HG02852 (cell line): Measurements from ENCODE around the gene DNAJC13.

ENCODE experiments used
- ATAC-seq: cut with Tn5 transposase; IDR thresholded peaks from one replicate; pipeline ENCODE4 v1.9.1; 2021; ENCODE audit warnings: mild to moderate bottlenecking, moderate library complexity; ENCODE audit not compliant: unreplicated experiment

DNAJC13 gene

GRCh38 chr3:132570016-132570415 lies 152.7 kb downstream of the DNAJC13 start:
- ATAC-seq, result no peak

- ATAC-seq, result no peak
Measured at GRCh38 chr3:132573797-132574211, 156.5 kb downstream of the DNAJC13 start.

GRCh38 chr3:132587401-132587800 lies 170.1 kb downstream of the DNAJC13 start:
- no peak for ATAC-seq
